ENCODE results near the gene ANKRD28. TPM values are rescaled to one million over a fixed set of nuclear protein-coding genes. Genes with fewer than 3 reads are reported as not detected.

ANKRD28 gene
- total and polyA plus RNA-seq, 2 of the 8 experiments (the other 6 are each of a cell fraction or from before 2014, with no cell fraction given), result 39.1 to 61.7 TPM

DNA sequence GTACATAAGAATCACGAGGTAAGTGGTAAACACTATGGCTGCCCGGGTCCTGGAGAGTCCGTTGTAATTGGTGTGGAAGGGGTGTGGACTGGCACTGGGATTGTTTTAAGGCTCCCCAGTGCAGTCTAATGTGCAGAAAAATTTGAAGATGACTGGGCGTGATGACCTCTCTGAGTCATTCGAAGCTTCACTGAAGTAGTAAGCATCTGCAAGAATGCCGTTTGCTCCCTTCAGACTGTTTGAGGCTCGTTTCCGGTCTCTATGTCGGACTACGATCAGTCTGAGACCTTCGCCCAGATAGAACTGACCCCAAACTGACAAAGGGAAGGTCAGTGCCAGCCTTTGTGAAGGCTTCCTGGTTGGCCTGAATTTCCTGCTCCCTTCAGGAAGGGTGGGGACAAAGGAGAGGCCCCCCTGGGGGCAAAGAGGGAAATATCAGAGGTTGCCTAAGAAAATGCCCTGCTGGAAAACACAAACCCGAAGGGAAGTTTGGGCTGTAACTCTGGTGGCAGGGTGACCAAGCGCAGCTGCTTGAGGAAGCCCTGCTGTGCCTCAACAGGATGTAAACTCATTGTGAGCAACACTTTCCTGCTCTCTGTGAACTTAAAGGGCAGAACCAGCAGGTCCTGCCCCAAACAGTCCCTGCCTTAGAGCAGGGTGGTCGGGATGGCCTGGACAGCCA lies 161.6 kb downstream of the ANKRD28 start:
- peak overlapping the region; percentile 4; the same call in 1 of the 2 replicates for H2BK5ac ChIP-seq (ENCODE audit: low read depth, low read length)
- H2BK15ac ChIP-seq (ENCODE audit: low read length), result no peak overlapping the region
- TF ChIP-seq HDAC2 (IDR thresholded peaks at IDR 0.05; ENCODE audit: borderline replicate concordance in 1 of 2, low read depth in 2 of 2, low read length in 2 of 2), result no peak
- no peak for TF ChIP-seq EGR1 (IDR thresholded peaks at IDR 0.05; ENCODE audit: borderline replicate concordance, low read depth, low read length)
- TF ChIP-seq CBX8 (IDR thresholded peaks at IDR 0.05; ENCODE audit: borderline replicate concordance, low read depth, low read length), result no peak
- no peak for TF ChIP-seq EZH2 (IDR thresholded peaks at IDR 0.05; ENCODE audit: low read depth, low read length, severe bottlenecking)
- TF ChIP-seq SIN3A (conservative IDR thresholded peaks at IDR 0.05 in 1 of 2, IDR thresholded peaks at IDR 0.05 in 1 of 2; ENCODE audit: low read depth in 1 of 2, low read length in 2 of 2), result no peak
- no peaks in the 10 kb centered on the region for H3K79me1 ChIP-seq (ENCODE audit: low read depth, low read length)
- POLR2A ChIA-PET (ENCODE audit: partially characterized antibody), result interaction anchor here (1.2 kb wide), 1 partner anchor 13 kb away, joined by 3 read pairs; no protein-coding TSS in a partner anchor
- H3K4me1 ChIP-seq (replicated peaks in 1 of 4; ENCODE audit: control insufficient read depth in 3 of 4, insufficient read depth in 4 of 4, low read length in 3 of 4), result peaks cover 13 to 40% (median 22%) of the 10 kb centered on the region in 4 experiments
- H4K20me1 ChIP-seq (replicated peaks in 1 of 2; ENCODE audit: control insufficient read depth in 1 of 2, insufficient read depth in 2 of 2, low read length in 2 of 2), result no peaks in the 10 kb centered on the region
- H3K9ac ChIP-seq (replicated peaks in 1 of 4; ENCODE audit: extremely low read depth in 1 of 4, low read depth in 3 of 4, low read length in 3 of 4), result no peak overlapping the region
- H2BK120ac ChIP-seq (replicated peaks; ENCODE audit: low read depth, low read length), result no peak overlapping the region
- no peak overlapping the region for H3K27ac ChIP-seq (ENCODE audit: low read depth, low read length)
- WGBS, 2 experiments (ENCODE audit: extremely low coverage in 1 of 2, insufficient coverage in 1 of 2, insufficient read length in 1 of 2, insufficient replicate concordance in 2 of 2, low coverage in 1 of 2, low lambda C conversion rate in 2 of 2, missing lambda C conversion rate in 1 of 2), result 91% methylated on average over 14 of the region's 14 CpGs; no CpG with 5 or more reads in 1 of the 2 experiments
- H3K23ac ChIP-seq (ENCODE audit: insufficient read length), result no peak overlapping the region
- no peak overlapping the region for H3K56ac ChIP-seq (replicated peaks; ENCODE audit: insufficient read length, low read depth, low read length)
- no peak overlapping the region; the same call in 1 of the 2 replicates for H4K8ac ChIP-seq (ENCODE audit: extremely low read depth, insufficient read depth, low read length)
- FAIRE-seq, result no peak
- CTCF ChIA-PET (ENCODE audit: partially characterized antibody), result interaction anchor here (0.8 to 1.1 kb wide), 2 partner anchors 28 to 176 kb away, joined by 3 read pairs; no protein-coding TSS in a partner anchor
- no peaks in the 10 kb centered on the region for H3K27me3 ChIP-seq (replicated peaks in 1 of 4; ENCODE audit: control insufficient read depth in 3 of 4, extremely low read depth in 1 of 4, insufficient read depth in 3 of 4, low read length in 3 of 4)
- no peak overlapping the region for H2AFZ ChIP-seq (ENCODE audit: low read length)
- H2BK12ac ChIP-seq (ENCODE audit: low read depth, low read length), result peak overlapping the region; percentile 2; the same call in 1 of the 2 replicates
- no peaks in the 10 kb centered on the region for H3K23me2 ChIP-seq (ENCODE audit: low read depth, low read length)
- H4K91ac ChIP-seq (replicated peaks; ENCODE audit: insufficient read length, low read length), result no peak overlapping the region
- peak overlapping the region; percentile 35; the same call in 1 of the 2 replicates for H2BK20ac ChIP-seq (ENCODE audit: low read length)
- no peak overlapping the region for H3K4me2 ChIP-seq (ENCODE audit: insufficient read depth in 1 of 2, low read depth in 2 of 2, low read length in 2 of 2)
- H3K4ac ChIP-seq (replicated peaks; ENCODE audit: insufficient read length, low read depth, low read length), result no peak overlapping the region
- H3K36me3 ChIP-seq (ENCODE audit: control insufficient read depth in 2 of 4, insufficient read depth in 4 of 4, low read length in 3 of 4), result no peaks in the 10 kb centered on the region
- no peak overlapping the region for H3K4me3 ChIP-seq (ENCODE audit: extremely low read depth in 1 of 4, insufficient read depth in 2 of 4, low read depth in 3 of 4, low read length in 4 of 4)
- peak overlapping the region; percentile 26; the same call in 1 of the 2 replicates for H3K18ac ChIP-seq (ENCODE audit: extremely low read depth, low read length)
- H3K9me3 ChIP-seq (ENCODE audit: insufficient read depth in 2 of 2, low read depth in 1 of 2, low read length in 1 of 2), result no peaks in the 10 kb centered on the region
- no peak overlapping the region for H3K14ac ChIP-seq (ENCODE audit: insufficient read length)
- no peak overlapping the region for H4K5ac ChIP-seq (ENCODE audit: insufficient read length, low read depth, low read length)
- DNase-seq (ENCODE audit: low read depth in 1 of 2, low spot score in 2 of 2), result no peak
- H2AK5ac ChIP-seq (ENCODE audit: low read depth, low read length), result no peak overlapping the region
- no peaks in the 10 kb centered on the region for H3K79me2 ChIP-seq (ENCODE audit: control insufficient read depth in 1 of 2, insufficient read depth in 2 of 2, low read length in 2 of 2)
